ENCODE results near the gene ALPP.

Gene ALPP

GRCh38 chr2:232347369-232347768 is 31.2 kb upstream of the ALPP start:
- Histone ChIP-seq H3K27ac (no peak overlapping the region), H3K9me3 (no peaks in the 10 kb centered on the region), H3K4me1 (ENCODE audit: control insufficient read depth in 1 of 2, insufficient read depth in 1 of 2, low read depth in 1 of 2, low read length in 1 of 2) (no peaks in the 10 kb centered on the region), H3K4me3 (ENCODE audit: low read depth in 1 of 2, low read length in 1 of 2) (no peak overlapping the region), H3K36me3 (no peaks in the 10 kb centered on the region), H3K27me3 (peaks cover 89% of the 10 kb centered on the region)
- TF ChIP-seq CTCF (IDR thresholded peaks at IDR 0.05), result no peak

- no peak overlapping the region for H3K4me3 ChIP-seq (ENCODE audit: low read depth in 1 of 2, low read length in 1 of 2)
- H3K9me3 ChIP-seq, result no peaks in the 10 kb centered on the region
- peaks cover 89% of the 10 kb centered on the region for H3K27me3 ChIP-seq
- no peak overlapping the region for H3K27ac ChIP-seq
- no peak for TF ChIP-seq CTCF (IDR thresholded peaks at IDR 0.05)
- no peaks in the 10 kb centered on the region for H3K36me3 ChIP-seq
- H3K4me1 ChIP-seq (ENCODE audit: control insufficient read depth in 1 of 2, insufficient read depth in 1 of 2, low read depth in 1 of 2, low read length in 1 of 2), result no peaks in the 10 kb centered on the region
These were observed 29.6 kb upstream of the ALPP start for GRCh38 chr2:232348936-232349335.

- Histone ChIP-seq H3K36me3 (no peaks in the 10 kb centered on the region), H3K4me1 (ENCODE audit: control insufficient read depth in 1 of 2, insufficient read depth in 1 of 2, low read depth in 1 of 2, low read length in 1 of 2) (no peaks in the 10 kb centered on the region), H3K4me3 (ENCODE audit: low read depth in 1 of 2, low read length in 1 of 2) (no peak overlapping the region), H3K27ac (no peak overlapping the region), H3K27me3 (peaks cover 89% of the 10 kb centered on the region), H3K9me3 (no peaks in the 10 kb centered on the region)
- TF ChIP-seq CTCF (IDR thresholded peaks at IDR 0.05), result no peak
These were observed 29.0 kb upstream of the ALPP start for GRCh38 chr2:232349546-232349945.

- TF ChIP-seq CTCF (IDR thresholded peaks at IDR 0.05), result no peak
- Histone ChIP-seq H3K4me1 (ENCODE audit: control insufficient read depth in 1 of 2, insufficient read depth in 1 of 2, low read depth in 1 of 2, low read length in 1 of 2) (no peaks in the 10 kb centered on the region), H3K27ac (no peak overlapping the region), H3K9me3 (no peaks in the 10 kb centered on the region), H3K27me3 (peaks cover 89% of the 10 kb centered on the region), H3K36me3 (no peaks in the 10 kb centered on the region), H3K4me3 (ENCODE audit: low read depth in 1 of 2, low read length in 1 of 2) (no peak overlapping the region)
These were observed 28.5 kb upstream of the ALPP start for GRCh38 chr2:232349946-232350635.

GRCh38 chr2:232350804-232351685 is 27.5 kb upstream of the ALPP start:
- Histone ChIP-seq H3K27me3 (peaks cover 84% of the 10 kb centered on the region), H3K4me3 (ENCODE audit: low read depth in 1 of 2, low read length in 1 of 2) (no peak overlapping the region), H3K4me1 (ENCODE audit: control insufficient read depth in 1 of 2, insufficient read depth in 1 of 2, low read depth in 1 of 2, low read length in 1 of 2) (no peaks in the 10 kb centered on the region), H3K9me3 (no peaks in the 10 kb centered on the region), H3K36me3 (no peaks in the 10 kb centered on the region), H3K27ac (no peak overlapping the region)
- TF ChIP-seq CTCF (IDR thresholded peaks at IDR 0.05), result no peak
